Loucy (cell line): ENCODE data around the gene RGS6.

Experiments
- EZH2phosphoT487 ChIP-seq: fragments of 200-600 bp; IDR thresholded peaks from 2 replicates; pipeline ENCODE4 v1.6.1; 2018; ENCODE audit warnings: antibody characterized with exemption, mild to moderate bottlenecking, moderate library complexity, borderline replicate concordance
- TF ChIP-seq, protein P1 (sequence below): fragments of 200-600 bp; sonication (generic); conservative IDR thresholded peaks from 2 replicates; pipeline ENCODE4 v1.5.1; 2014; ENCODE audit warnings: mild to moderate bottlenecking, antibody characterized with exemption, low read length

- TF ChIP-seq, protein P1, sequence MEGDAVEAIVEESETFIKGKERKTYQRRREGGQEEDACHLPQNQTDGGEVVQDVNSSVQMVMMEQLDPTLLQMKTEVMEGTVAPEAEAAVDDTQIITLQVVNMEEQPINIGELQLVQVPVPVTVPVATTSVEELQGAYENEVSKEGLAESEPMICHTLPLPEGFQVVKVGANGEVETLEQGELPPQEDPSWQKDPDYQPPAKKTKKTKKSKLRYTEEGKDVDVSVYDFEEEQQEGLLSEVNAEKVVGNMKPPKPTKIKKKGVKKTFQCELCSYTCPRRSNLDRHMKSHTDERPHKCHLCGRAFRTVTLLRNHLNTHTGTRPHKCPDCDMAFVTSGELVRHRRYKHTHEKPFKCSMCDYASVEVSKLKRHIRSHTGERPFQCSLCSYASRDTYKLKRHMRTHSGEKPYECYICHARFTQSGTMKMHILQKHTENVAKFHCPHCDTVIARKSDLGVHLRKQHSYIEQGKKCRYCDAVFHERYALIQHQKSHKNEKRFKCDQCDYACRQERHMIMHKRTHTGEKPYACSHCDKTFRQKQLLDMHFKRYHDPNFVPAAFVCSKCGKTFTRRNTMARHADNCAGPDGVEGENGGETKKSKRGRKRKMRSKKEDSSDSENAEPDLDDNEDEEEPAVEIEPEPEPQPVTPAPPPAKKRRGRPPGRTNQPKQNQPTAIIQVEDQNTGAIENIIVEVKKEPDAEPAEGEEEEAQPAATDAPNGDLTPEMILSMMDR, result no peak
- no peak for TF ChIP-seq EZH2phosphoT487
These were observed 520.5 kb downstream of the RGS6 start for GRCh38 chr14:72452774-72453173.
